WI38 (cell line): Measurements from ENCODE around the gene DNAJC25.

Experiments
- H3K4me3 ChIP-seq: 2 replicates; pipeline ENCODE4 v1.5.1; 2011; ENCODE audit warnings: low read depth, mild to moderate bottlenecking, control low read depth, low read length
- CTCF ChIP-seq: IDR thresholded peaks from 2 replicates; pipeline ENCODE4 v1.5.1; 2012; ENCODE audit warnings: low read depth, mild to moderate bottlenecking, control low read depth, low read length

The DNAJC25 gene

GRCh38 chr9:111627260-111627963 lies 3.7 kb upstream of the DNAJC25 start:
- no peak overlapping the region for H3K4me3 ChIP-seq
- no peak for TF ChIP-seq CTCF

GRCh38 chr9:111628411-111628810 lies 2.7 kb upstream of the DNAJC25 start:
- H3K4me3 ChIP-seq, result no peak overlapping the region
- TF ChIP-seq CTCF, result no peak

GRCh38 chr9:111630182-111630963 lies 761 bp upstream of the DNAJC25 start:
- H3K4me3 ChIP-seq, result peak overlapping the region; percentile 90
- no peak for TF ChIP-seq CTCF

GRCh38 chr9:111630964-111631213 lies 245 bp upstream of the DNAJC25 start:
- TF ChIP-seq CTCF, result no peak
- peak overlapping the region; percentile 90 for H3K4me3 ChIP-seq

GRCh38 chr9:111632060-111632459 lies 926 bp downstream of the DNAJC25 start:
- peak overlapping the region; percentile 90 for H3K4me3 ChIP-seq
- TF ChIP-seq CTCF, result no peak

GRCh38 chr9:111632695-111633388 lies 1.7 kb downstream of the DNAJC25 start:
- peak overlapping the region; percentile 90 for H3K4me3 ChIP-seq
- no peak for TF ChIP-seq CTCF

- H3K4me3 ChIP-seq, result no peak overlapping the region
- TF ChIP-seq CTCF, result no peak
These were observed 2.2 kb downstream of the DNAJC25 start for GRCh38 chr9:111633389-111633736.
